Panc1 (cell line): ENCODE measurements around the gene LELP1. TPM values are rescaled to one million over a fixed set of nuclear protein-coding genes. Genes with fewer than 3 reads are reported as not detected.

Source experiments
- ATAC-seq: fragments of 200-7000 bp; cut with Tn5 transposase; 2 replicates; pipeline ENCODE4 v1.9.1; 2020; ENCODE audit warnings: mild to moderate bottlenecking, moderate library complexity
- BruUV-seq: library from RNA; stranded (reverse); fragments of 400-500 nt; replicated peaks from 2 replicates; lab custom pipeline; 2021; lab: Mats Ljungman, UMichigan
- CTCF ChIA-PET: fragments of 300-600 bp; sonication (Branson Sonifier 250); formaldehyde crosslinking; loops from one replicate; lab custom pipeline; 2022; ENCODE audit warnings: antibody characterized with exemption; lab: Charles Lee
- POLR2A ChIA-PET: fragments of 300-600 bp; sonication (Branson Sonifier 250); formaldehyde crosslinking; loops from one replicate; lab custom pipeline; 2022; ENCODE audit warnings: antibody characterized with exemption; lab: Charles Lee
- DNase-seq: peaks from one replicate; pipeline ENCODE4 v3.0.0-alpha.2; 2010; ENCODE audit warnings: low read depth, low spot score
- H3K27ac ChIP-seq: 2 replicates; pipeline ENCODE4 v1.5.1; 2011; ENCODE audit warnings: mild to moderate bottlenecking, low read length, inconsistent platforms
- H3K27me3 ChIP-seq: fragments of 200-500 bp; sonication (Bioruptor generic); 2 replicates; pipeline ENCODE4 v1.6.0; 2014; ENCODE audit warnings: low read length, inconsistent platforms; ENCODE audit not compliant: control insufficient read depth, insufficient read depth
- H3K36me3 ChIP-seq: fragments of 200-500 bp; sonication (Bioruptor generic); 2 replicates; pipeline ENCODE4 v1.5.1; 2014; ENCODE audit warnings: inconsistent platforms, mild to moderate bottlenecking, low read length, moderate library complexity; ENCODE audit not compliant: control insufficient read depth, insufficient read depth
- H3K4me1 ChIP-seq: 2 replicates; pipeline ENCODE4 v1.5.1; 2011; ENCODE audit warnings: inconsistent platforms, mild to moderate bottlenecking, low read length, moderate library complexity; ENCODE audit not compliant: control insufficient read depth, insufficient read depth
- H3K4me3 ChIP-seq, 2 experiments: 2 replicates each; pipeline ENCODE4 v1.5.1; 2011 to 2012; ENCODE audit warnings: low read depth in 2 of 2, low read length in 2 of 2, mild to moderate bottlenecking in 2 of 2, inconsistent platforms in 1 of 2, moderate library complexity in 1 of 2
- H3K9me3 ChIP-seq: fragments of 200-500 bp; sonication (Bioruptor generic); 2 replicates; pipeline ENCODE4 v1.5.1; 2014; ENCODE audit warnings: low read depth, mild to moderate bottlenecking, inconsistent platforms, low read length, moderate library complexity; ENCODE audit not compliant: control insufficient read depth, insufficient read depth
- CTCF ChIP-seq: fragments of 450-650 bp; IDR thresholded peaks from 2 replicates; pipeline ENCODE4 v1.5.1; 2017; ENCODE audit warnings: mild to moderate bottlenecking
- POLR2AphosphoS5 ChIP-seq: IDR thresholded peaks from 2 replicates; pipeline ENCODE4 v1.6.1; 2012; ENCODE audit warnings: mild to moderate bottlenecking, low read depth, low read length, moderate library complexity
- REST ChIP-seq, 2 experiments: IDR thresholded peaks; 2 replicates each; pipeline ENCODE4 v1.6.1; 2011 to 2012; ENCODE audit warnings: low read depth in 2 of 2, control low read depth in 1 of 2, low read length in 1 of 2, mild to moderate bottlenecking in 1 of 2, moderate library complexity in 1 of 2; ENCODE audit not compliant: insufficient read depth in 1 of 2
- SIN3A ChIP-seq: IDR thresholded peaks from 2 replicates; pipeline ENCODE4 v1.6.1; 2012; ENCODE audit warnings: low read depth, mild to moderate bottlenecking, low read length, moderate library complexity, borderline replicate concordance; ENCODE audit not compliant: insufficient read depth
- TCF7L2 ChIP-seq: IDR thresholded peaks from 2 replicates; pipeline ENCODE4 v1.6.1; 2011; ENCODE audit warnings: mild to moderate bottlenecking, low read depth, low read length, inconsistent platforms
- in situ Hi-C: cut with HindIII; loops from 2 replicates; pipeline ENCODE4 v1.10.0; 2016; ENCODE audit warnings: low sequenced_read_pairs, low pct_unique_long_range_greater_than_20kb
- intact Hi-C: fragments of 100-400 bp; cut with micrococcal nuclease; formaldehyde crosslinking; loops from one replicate; pipeline ENCODE4 v1.10.0; 2022; ENCODE audit not compliant: unreplicated experiment
- total RNA-seq: library from RNA; stranded (reverse); gene quantifications from one replicate; pipeline ENCODE4 v1.2.1, GENCODE V29; 2021; ENCODE audit not compliant: unreplicated experiment

Gene LELP1
- total RNA-seq, 1 experiment from 2014 or later, result not detected

- BruUV-seq, result no TSS peak
- POLR2A ChIA-PET, result no interaction called here
- peak; percentile 52 for TF ChIP-seq CTCF
- TF ChIP-seq POLR2AphosphoS5, result no peak
- no peak for TF ChIP-seq REST (IDR thresholded peaks at IDR 0.05; ENCODE audit: insufficient read depth in 1 of 2, low read depth in 2 of 2, low read length in 1 of 2)
- no peak for TF ChIP-seq SIN3A
- H3K4me1 ChIP-seq, result no peaks in the 10 kb centered on the region
- peaks cover 6% of the 10 kb centered on the region; the same call in 1 of the 2 replicates for H3K27me3 ChIP-seq
- intact Hi-C loops (no loop called here), in situ Hi-C loops (no loop called here)
- CTCF ChIA-PET, result interaction anchor here (1.0 kb wide), 1 partner anchor 115 kb away, joined by 3 read pairs; no protein-coding TSS in a partner anchor
- no peak for DNase-seq
- H3K4me3 ChIP-seq, result no peak overlapping the region
- H3K36me3 ChIP-seq, result no peaks in the 10 kb centered on the region; the same call in 1 of the 2 replicates
- peak; percentile 70 for ATAC-seq
- H3K9me3 ChIP-seq, result no peaks in the 10 kb centered on the region
- H3K27ac ChIP-seq, result no peak overlapping the region
Observed at GRCh38 chr1:153238527-153238926, 35.3 kb downstream of the LELP1 start.

- intact Hi-C loops, result no loop called here
- Histone ChIP-seq H3K27me3 (0 out of 2 replicates have a peak, but pooled peaks cover 3% of the 10 kb centered on the region), H3K27ac (no peak overlapping the region), H3K9me3 (no peaks in the 10 kb centered on the region), H3K4me1 (no peaks in the 10 kb centered on the region), H3K4me3 (no peak overlapping the region), H3K36me3 (no peaks in the 10 kb centered on the region)
- ChIA-PET POLR2A (no interaction called here), CTCF (interaction anchor here (0.6 kb wide), 1 partner anchor 498 kb away, joined by 3 read pairs; no protein-coding TSS in a partner anchor)
- in situ Hi-C loops, result no loop called here
- ATAC-seq (no peak), DNase-seq (no peak)
- no peak for TF ChIP-seq REST (IDR thresholded peaks at IDR 0.05; ENCODE audit: insufficient read depth in 1 of 2, low read depth in 2 of 2, low read length in 1 of 2)
- TF ChIP-seq SIN3A, result no peak
- TF ChIP-seq TCF7L2, result no peak
- no peak for TF ChIP-seq CTCF
- TF ChIP-seq POLR2AphosphoS5, result no peak
- no TSS peak for BruUV-seq
Observed at GRCh38 chr1:153242160-153242559, 38.9 kb downstream of the LELP1 start.
